ENCODE data around the gene LYVE1. TPM values are rescaled to one million over a fixed set of nuclear protein-coding genes. Genes with fewer than 3 reads are reported as not detected.
A peak's percentile ranks its signal among the peaks of the same experiment; 100 is the strongest.

The LYVE1 gene
- total and polyA plus RNA-seq, 2 of the 13 experiments (the other 11 are each of a cell fraction or from before 2014, with no cell fraction given), result 1.2 to 1.4 TPM

- TF ChIP-seq ZNF574 (CRISPR knock-in tag; IDR thresholded peaks at IDR 0.05) (peak; percentile 45; the same call in 1 of the 2 replicates), ZNF691 (CRISPR knock-in tag; IDR thresholded peaks at IDR 0.05; ENCODE audit: borderline replicate concordance, low read depth) (no peak), ZNF431 (CRISPR knock-in tag; IDR thresholded peaks at IDR 0.05; ENCODE audit: borderline replicate concordance, low read depth) (0 out of 2 replicates have a peak, but pooled peaks have one; percentile 41), SNAI1 (CRISPR knock-in tag; IDR thresholded peaks at IDR 0.05; ENCODE audit: borderline replicate concordance) (no peak), HDAC1 (CRISPR knock-in tag; IDR thresholded peaks at IDR 0.05) (peak; percentile 45; the same call in 1 of the 2 replicates), ZNF687 (CRISPR knock-in tag; IDR thresholded peaks at IDR 0.05) (peak; percentile 60), KDM5B (CRISPR knock-in tag; IDR thresholded peaks at IDR 0.05; ENCODE audit: borderline replicate concordance) (peak; percentile 33; the same call in 1 of the 2 replicates), SP5 (CRISPR knock-in tag; IDR thresholded peaks at IDR 0.05; ENCODE audit: borderline replicate concordance, low read depth) (peak; percentile 29; the same call in 1 of the 2 replicates), ZNF362 (CRISPR knock-in tag; IDR thresholded peaks at IDR 0.05; ENCODE audit: borderline replicate concordance) (0 out of 2 replicates have a peak, but pooled peaks have one; percentile 36), ATF7 (IDR thresholded peaks at IDR 0.05) (no peak), ATF7 (CRISPR knock-in tag; IDR thresholded peaks at IDR 0.05) (peak; percentile 53; the same call in 1 of the 2 replicates), NKX3-1 (CRISPR knock-in tag; IDR thresholded peaks at IDR 0.05) (0 out of 2 replicates have a peak, but pooled peaks have one; percentile 41), PHF21A (CRISPR knock-in tag; IDR thresholded peaks at IDR 0.05) (peak; percentile 79), TRIM24 (CRISPR knock-in tag; IDR thresholded peaks at IDR 0.05) (peak; percentile 67; the same call in 1 of the 2 replicates), FOXA3 (CRISPR knock-in tag; IDR thresholded peaks at IDR 0.05) (peak; percentile 39), ZNF430 (CRISPR knock-in tag; IDR thresholded peaks at IDR 0.05) (peak; percentile 59; the same call in 1 of the 2 replicates), ZBTB1 (CRISPR knock-in tag; IDR thresholded peaks at IDR 0.05; ENCODE audit: borderline replicate concordance) (no peak), CEBPG (CRISPR knock-in tag; IDR thresholded peaks at IDR 0.05) (peak; percentile 70), MXD3 (CRISPR knock-in tag; IDR thresholded peaks at IDR 0.05) (no peak), NFYB (CRISPR knock-in tag; IDR thresholded peaks at IDR 0.05) (no peak), CENPT (CRISPR knock-in tag; IDR thresholded peaks at IDR 0.05; ENCODE audit: low read depth) (no peak), ZBTB7A (CRISPR knock-in tag; IDR thresholded peaks at IDR 0.05) (no peak)
Observed at GRCh38 chr11:10604340-10604748, 35.9 kb upstream of the LYVE1 start (continued).

Data from HepG2 (cell line).